Omental fat pad (tissue), 4 donors: ENCODE results near the gene OR4A47. TPM values are rescaled to one million over a fixed set of nuclear protein-coding genes. Genes with fewer than 3 reads are reported as not detected.
"Not testable (repeated sequence)": the region's sequence is repeated elsewhere in the genome, so short reads cannot be mapped to it uniquely, and the experiment has no call there.

Experiments
- ATAC-seq: fragments of 150-250 bp; one replicate; pipeline ENCODE4 v1.9.1; 2016; ENCODE audit warnings: mild to moderate bottlenecking, moderate library complexity; ENCODE audit not compliant: low FRiP score
- DNase-seq: peaks from one replicate; pipeline ENCODE4 v3.0.0-alpha.2; 2019; ENCODE audit warnings: low spot score
- total RNA-seq, 4 donors: library from RNA; depleted of rRNA; stranded (reverse); fragments of >200 nt; gene quantifications; one replicate each; pipeline ENCODE4 v1.1.0, GENCODE V29; 2016
- TF ChIP-seq, protein P1 (sequence below), 3 donors: fragments of 450-650 bp; IDR thresholded peaks; one replicate each; pipeline ENCODE4 v1.5.1; 2016 to 2017; ENCODE audit warnings: antibody characterized with exemption in 3 of 3, mild to moderate bottlenecking in 3 of 3, moderate library complexity in 2 of 3

Gene OR4A47, protein sequence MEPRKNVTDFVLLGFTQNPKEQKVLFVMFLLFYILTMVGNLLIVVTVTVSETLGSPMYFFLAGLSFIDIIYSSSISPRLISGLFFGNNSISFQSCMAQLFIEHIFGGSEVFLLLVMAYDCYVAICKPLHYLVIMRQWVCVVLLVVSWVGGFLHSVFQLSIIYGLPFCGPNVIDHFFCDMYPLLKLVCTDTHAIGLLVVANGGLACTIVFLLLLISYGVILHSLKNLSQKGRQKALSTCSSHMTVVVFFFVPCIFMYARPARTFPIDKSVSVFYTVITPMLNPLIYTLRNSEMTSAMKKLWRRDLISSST
- total RNA-seq: not detected

GRCh38 chr11:48488493-48488892 is at the start of gene OR4A47:
OR4A47 (plus strand) TSS chr11:48488793; CDS start chr11:48488793, 0 bp downstream.
- ATAC-seq: not testable (repeated sequence)

DNA sequence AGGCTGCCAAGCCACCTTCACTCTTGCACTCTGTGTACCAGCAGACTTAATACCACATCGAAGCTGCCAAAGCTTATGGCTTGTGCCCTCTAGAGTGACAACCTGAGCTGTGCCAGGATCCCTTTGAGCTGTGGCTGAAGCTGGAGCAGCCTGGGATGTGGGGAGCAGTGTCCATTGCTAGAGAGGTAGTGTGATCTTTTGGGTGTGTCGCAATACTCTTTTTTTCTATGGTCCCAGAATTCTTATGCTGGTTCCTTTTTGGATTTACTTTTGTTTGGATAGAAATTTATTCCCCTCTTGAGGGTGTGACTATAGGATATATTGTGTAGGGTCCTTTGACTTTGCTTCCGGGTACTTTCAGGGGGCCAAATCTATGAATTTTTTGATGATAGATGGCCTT is 32.7 kb upstream of the OR4A47 start:
- DNase-seq, ATAC-seq: not testable (repeated sequence)

More at GRCh38 chr11:48488493-48488892, at the start of gene OR4A47:
- not testable (repeated sequence) for DNase-seq

GRCh38 chr11:48473966-48474365 is 14.6 kb upstream of the OR4A47 start:
- ATAC-seq, DNase-seq: not testable (repeated sequence)

DNA sequence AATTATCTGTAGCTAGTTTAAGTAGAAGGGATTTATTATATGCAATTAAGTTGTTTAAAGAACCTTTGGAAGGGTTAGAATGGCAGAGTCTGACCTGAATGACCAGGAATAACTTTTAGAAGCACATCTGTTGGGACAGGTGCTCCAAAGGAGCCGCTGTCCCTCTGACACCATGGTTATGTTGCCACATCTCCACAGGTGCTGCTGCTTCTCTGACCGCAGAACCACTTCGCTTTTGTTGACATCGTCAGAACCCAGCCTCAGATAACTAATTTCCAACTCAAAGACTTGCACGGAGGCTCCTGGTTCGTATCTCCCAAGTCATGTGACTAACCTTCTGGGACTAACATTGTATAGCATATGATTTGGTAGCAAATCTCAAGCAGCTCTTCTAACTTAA is 13.9 kb upstream of the OR4A47 start:
- not testable (repeated sequence) for ATAC-seq

GRCh38 chr11:48506169-48506568 is 17.6 kb downstream of the OR4A47 start:
- ATAC-seq, DNase-seq: not testable (repeated sequence)

More for the DNA sequence above, 13.9 kb upstream of the OR4A47 start:
- not testable (repeated sequence) for DNase-seq

GRCh38 chr11:48538991-48539390 is 50.4 kb downstream of the OR4A47 start:
- ATAC-seq (no peak), DNase-seq (no peak)
- TF ChIP-seq, protein P1, sequence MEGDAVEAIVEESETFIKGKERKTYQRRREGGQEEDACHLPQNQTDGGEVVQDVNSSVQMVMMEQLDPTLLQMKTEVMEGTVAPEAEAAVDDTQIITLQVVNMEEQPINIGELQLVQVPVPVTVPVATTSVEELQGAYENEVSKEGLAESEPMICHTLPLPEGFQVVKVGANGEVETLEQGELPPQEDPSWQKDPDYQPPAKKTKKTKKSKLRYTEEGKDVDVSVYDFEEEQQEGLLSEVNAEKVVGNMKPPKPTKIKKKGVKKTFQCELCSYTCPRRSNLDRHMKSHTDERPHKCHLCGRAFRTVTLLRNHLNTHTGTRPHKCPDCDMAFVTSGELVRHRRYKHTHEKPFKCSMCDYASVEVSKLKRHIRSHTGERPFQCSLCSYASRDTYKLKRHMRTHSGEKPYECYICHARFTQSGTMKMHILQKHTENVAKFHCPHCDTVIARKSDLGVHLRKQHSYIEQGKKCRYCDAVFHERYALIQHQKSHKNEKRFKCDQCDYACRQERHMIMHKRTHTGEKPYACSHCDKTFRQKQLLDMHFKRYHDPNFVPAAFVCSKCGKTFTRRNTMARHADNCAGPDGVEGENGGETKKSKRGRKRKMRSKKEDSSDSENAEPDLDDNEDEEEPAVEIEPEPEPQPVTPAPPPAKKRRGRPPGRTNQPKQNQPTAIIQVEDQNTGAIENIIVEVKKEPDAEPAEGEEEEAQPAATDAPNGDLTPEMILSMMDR (IDR thresholded peaks at IDR 0.05): no peak

Other genes with a start within 250 kb of the OR4A47 start
- not detected for gene OR4X2, start 243.7 kb upstream of the OR4A47 start, total RNA-seq
- not detected for gene OR4X1, start 224.9 kb upstream of the OR4A47 start, total RNA-seq
- not detected for gene OR4S1, start 182.6 kb upstream of the OR4A47 start, total RNA-seq
- gene OR4C3, start 163.9 kb upstream of the OR4A47 start, total RNA-seq: not detected
- not detected for gene OR4C5, start 122.3 kb upstream of the OR4A47 start, total RNA-seq